Occipital lobe (tissue), 2 donors: ENCODE data around the gene TSC1. TPM values are rescaled to one million over a fixed set of nuclear protein-coding genes. Genes with fewer than 3 reads are reported as not detected.
A peak's percentile ranks its signal among the peaks of the same experiment; 100 is the strongest.

Source experiments
- DNase-seq: peaks from one replicate; lab custom pipeline; 2025; lab: John Stamatoyannopoulos, UW
- total RNA-seq: library from RNA; depleted of rRNA; stranded (reverse); fragments of >200 nt; gene quantifications from one replicate; pipeline ENCODE4 v1.2.3, GENCODE V29; 2014

TSC1 gene
- total RNA-seq, 1 donor from 2014 or later = 48.5 TPM

GRCh38 chr9:132888151-132888550 lies 56.3 kb downstream of the TSC1 start:
- no peak for DNase-seq

- DNase-seq = no peak
Measured at GRCh38 chr9:132887181-132888120, 57.0 kb downstream of the TSC1 start.

- DNase-seq = no peak
Measured at GRCh38 chr9:132886334-132886725, 58.1 kb downstream of the TSC1 start.

GRCh38 chr9:132885720-132886333 lies 58.6 kb downstream of the TSC1 start:
- no peak for DNase-seq

- DNase-seq = no peak
Measured at GRCh38 chr9:132883349-132884294, 60.8 kb downstream of the TSC1 start.

- DNase-seq = no peak
Measured at GRCh38 chr9:132882616-132883015, 61.8 kb downstream of the TSC1 start.

GRCh38 chr9:132881826-132882225 lies 62.6 kb downstream of the TSC1 start:
- DNase-seq = no peak

- DNase-seq = no peak
Measured at GRCh38 chr9:132880324-132880661, 64.1 kb downstream of the TSC1 start.

- no peak for DNase-seq
Measured at GRCh38 chr9:132879457-132880323, 64.7 kb downstream of the TSC1 start.

- DNase-seq = peak; percentile 16
Measured at GRCh38 chr9:132878695-132879456, 65.5 kb downstream of the TSC1 start, which contains the start of gene SPACA9. Gene SPACA9 (plus strand): TSS chr9:132878898. CDS start chr9:132883948, 5,050 bp downstream.

GRCh38 chr9:132877824-132878694 lies 66.4 kb downstream of the TSC1 start, which contains the start of gene AK8:
Gene AK8 (minus strand): TSS chr9:132878284. CDS start chr9:132878255, 29 bp downstream.
- DNase-seq = peak; percentile 46

GRCh38 chr9:132877458-132877823 lies 67.0 kb downstream of the TSC1 start:
- no peak for DNase-seq

- DNase-seq = no peak
Measured at GRCh38 chr9:132876849-132877248, 67.6 kb downstream of the TSC1 start.

GRCh38 chr9:132875159-132875558 lies 69.3 kb downstream of the TSC1 start:
- DNase-seq = no peak

- DNase-seq = no peak
Measured at GRCh38 chr9:132873403-132873802, 71.0 kb downstream of the TSC1 start.

GRCh38 chr9:132869266-132869665 lies 75.2 kb downstream of the TSC1 start:
- DNase-seq = no peak

GRCh38 chr9:132866898-132867297 lies 77.5 kb downstream of the TSC1 start:
- no peak for DNase-seq

- DNase-seq = no peak
Measured at GRCh38 chr9:132864691-132865090, 79.7 kb downstream of the TSC1 start.

GRCh38 chr9:132864277-132864676 lies 80.1 kb downstream of the TSC1 start:
- DNase-seq = no peak
